OCI-LY1 (cell line): ENCODE measurements around the gene SYNM.
"Not testable (repeated sequence)": the region's sequence is repeated elsewhere in the genome, so short reads cannot be mapped to it uniquely, and the experiment has no call there.

Experiments used
- EZH2 ChIP-seq: fragments of 200-600 bp; sonication (generic), shearing (Covaris generic); IDR thresholded peaks from 2 replicates; pipeline ENCODE4 v1.8.0; 2017; ENCODE audit warnings: borderline replicate concordance, mixed run types, mild to moderate bottlenecking, antibody characterized with exemption, low read length, moderate library complexity, mixed read lengths
- TF ChIP-seq, protein P1 (sequence below): fragments of 200-600 bp; sonication (generic), shearing (Covaris generic); IDR thresholded peaks from 2 replicates; pipeline ENCODE4 v1.5.1; 2017; ENCODE audit warnings: mild to moderate bottlenecking, antibody characterized with exemption, low read length, moderate library complexity, mixed read lengths

DNA sequence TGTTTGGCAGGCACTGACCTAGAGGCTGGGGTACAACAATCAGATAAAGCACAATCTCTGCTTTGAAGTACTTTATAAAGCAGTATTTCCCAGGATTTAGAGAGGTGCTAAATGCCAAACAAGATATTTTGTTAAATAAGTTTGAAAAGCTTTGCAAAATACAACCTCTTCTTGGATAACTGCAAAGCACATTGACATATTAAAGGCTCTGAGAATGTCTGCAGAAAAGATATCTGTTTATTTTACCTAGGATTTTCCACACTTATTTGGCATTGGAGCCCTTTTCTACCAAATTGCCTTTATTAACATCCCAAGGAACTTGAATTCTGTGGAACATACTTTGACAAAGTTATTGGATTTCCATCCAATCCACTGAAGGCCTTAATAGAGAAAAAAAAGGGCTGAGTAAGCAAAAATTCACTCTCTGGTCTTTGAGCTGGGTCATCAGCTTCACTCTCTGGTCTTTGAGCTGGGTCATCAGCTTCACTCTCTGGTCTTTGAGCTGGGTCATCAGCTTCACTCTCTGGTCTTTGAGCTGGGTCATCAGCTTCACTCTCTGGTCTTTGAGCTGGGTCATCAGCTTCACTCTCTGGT is 29.7 kb upstream of the SYNM start:
- TF ChIP-seq, protein P1, sequence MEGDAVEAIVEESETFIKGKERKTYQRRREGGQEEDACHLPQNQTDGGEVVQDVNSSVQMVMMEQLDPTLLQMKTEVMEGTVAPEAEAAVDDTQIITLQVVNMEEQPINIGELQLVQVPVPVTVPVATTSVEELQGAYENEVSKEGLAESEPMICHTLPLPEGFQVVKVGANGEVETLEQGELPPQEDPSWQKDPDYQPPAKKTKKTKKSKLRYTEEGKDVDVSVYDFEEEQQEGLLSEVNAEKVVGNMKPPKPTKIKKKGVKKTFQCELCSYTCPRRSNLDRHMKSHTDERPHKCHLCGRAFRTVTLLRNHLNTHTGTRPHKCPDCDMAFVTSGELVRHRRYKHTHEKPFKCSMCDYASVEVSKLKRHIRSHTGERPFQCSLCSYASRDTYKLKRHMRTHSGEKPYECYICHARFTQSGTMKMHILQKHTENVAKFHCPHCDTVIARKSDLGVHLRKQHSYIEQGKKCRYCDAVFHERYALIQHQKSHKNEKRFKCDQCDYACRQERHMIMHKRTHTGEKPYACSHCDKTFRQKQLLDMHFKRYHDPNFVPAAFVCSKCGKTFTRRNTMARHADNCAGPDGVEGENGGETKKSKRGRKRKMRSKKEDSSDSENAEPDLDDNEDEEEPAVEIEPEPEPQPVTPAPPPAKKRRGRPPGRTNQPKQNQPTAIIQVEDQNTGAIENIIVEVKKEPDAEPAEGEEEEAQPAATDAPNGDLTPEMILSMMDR = not testable (repeated sequence)
- TF ChIP-seq EZH2 = not testable (repeated sequence)
